ENCODE measurements around the gene FOXE1.
A peak's percentile ranks its signal among the peaks of the same experiment; 100 is the strongest.

FOXE1 gene

GRCh38 chr9:97848480-97849237 is 4.4 kb upstream of the FOXE1 start:
- peak in 1 of 3 experiments; percentile 35 for DNase-seq (ENCODE audit: low read depth in 3 of 3)

DNA sequence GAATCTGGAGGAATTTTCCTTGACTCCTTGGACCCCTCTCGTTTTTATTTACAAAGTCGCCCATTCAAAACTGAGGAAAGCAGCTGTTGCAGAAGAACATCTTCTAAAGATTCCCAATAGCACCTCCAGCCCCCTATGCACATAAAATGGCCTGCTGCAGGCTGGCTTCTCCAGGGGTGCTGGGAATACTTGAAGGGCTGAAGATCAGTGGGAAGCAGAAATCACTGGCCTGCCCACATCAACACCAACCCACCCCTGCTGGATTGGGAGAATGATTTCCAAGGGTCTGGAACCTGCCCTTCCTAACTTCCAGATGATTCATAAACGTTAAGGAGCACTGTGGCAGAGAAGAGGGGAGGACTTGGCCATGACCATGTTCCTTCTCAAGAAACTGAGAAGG is 3.0 kb upstream of the FOXE1 start:
- DNase-seq (ENCODE audit: low read depth in 3 of 3): no peak

GRCh38 chr9:97850746-97851445 is 2.1 kb upstream of the FOXE1 start:
- no peak for DNase-seq (ENCODE audit: low read depth in 3 of 3)

DNA sequence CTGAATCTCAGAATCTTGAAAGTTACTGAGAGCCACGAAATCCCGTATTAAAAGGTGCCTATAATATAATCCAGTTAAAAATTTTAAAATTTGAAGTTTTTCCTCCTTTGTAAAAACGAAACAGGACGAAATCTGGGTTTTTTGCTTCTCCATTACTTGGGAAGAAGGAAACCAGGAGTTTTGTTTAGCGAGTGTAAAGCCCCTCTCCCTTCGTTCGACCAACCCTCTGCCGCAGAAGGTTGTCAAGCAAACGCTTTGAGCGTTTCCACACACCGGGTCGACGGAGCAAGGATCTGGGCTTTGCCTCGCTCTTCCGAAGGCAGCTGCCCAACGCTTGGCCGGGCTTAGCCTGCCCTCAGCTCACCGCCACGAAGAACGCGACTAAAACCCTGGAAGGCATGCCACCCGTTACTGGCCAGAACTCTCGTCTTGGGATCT is 1.6 kb upstream of the FOXE1 start:
- no peak for DNase-seq (ENCODE audit: low read depth in 3 of 3)

GRCh38 chr9:97852001-97852398 is 1.0 kb upstream of the FOXE1 start:
- DNase-seq (ENCODE audit: low read depth in 3 of 3): no peak

- no peak for DNase-seq (ENCODE audit: low read depth in 3 of 3)
Measured at GRCh38 chr9:97852399-97853055, 499 bp upstream of the FOXE1 start.

- DNase-seq (ENCODE audit: low read depth in 3 of 3): peak; percentile 15 to 72 (median 31)
Measured at GRCh38 chr9:97853844-97854695, 1.0 kb downstream of the FOXE1 start.

- DNase-seq (ENCODE audit: low read depth in 3 of 3): no peak
Measured at GRCh38 chr9:97854696-97855485, 1.9 kb downstream of the FOXE1 start.

- DNase-seq (ENCODE audit: low read depth in 3 of 3): no peak
Measured at GRCh38 chr9:97855486-97855875, 2.5 kb downstream of the FOXE1 start.

GRCh38 chr9:97855899-97856298 is 2.9 kb downstream of the FOXE1 start:
- no peak for DNase-seq (ENCODE audit: low read depth in 3 of 3)

- DNase-seq (ENCODE audit: low read depth in 3 of 3): no peak
Measured at GRCh38 chr9:97856857-97857605, 4.0 kb downstream of the FOXE1 start.

- no peak for DNase-seq (ENCODE audit: low read depth in 3 of 3)
Measured at GRCh38 chr9:97857606-97858392, 4.8 kb downstream of the FOXE1 start.

DNA sequence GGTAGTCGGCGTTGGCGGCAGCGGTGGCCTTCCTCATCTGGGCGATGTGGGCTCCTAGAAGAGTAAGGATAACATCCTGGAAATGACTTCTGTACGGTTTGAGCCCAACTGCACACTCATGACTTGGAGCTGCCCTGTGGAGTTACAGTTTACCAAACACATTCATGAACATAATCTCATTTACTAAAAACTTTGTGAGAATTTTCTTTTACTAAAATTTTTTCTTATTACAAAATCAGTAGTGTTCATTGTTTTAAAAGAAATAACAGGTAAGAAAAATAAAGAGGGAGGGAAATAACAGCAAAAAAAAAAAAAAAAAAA is 5.3 kb downstream of the FOXE1 start:
- no peak for DNase-seq (ENCODE audit: low read depth in 3 of 3)

GRCh38 chr9:97858826-97859225 is 5.8 kb downstream of the FOXE1 start:
- no peak for DNase-seq (ENCODE audit: low read depth in 3 of 3)

DNA sequence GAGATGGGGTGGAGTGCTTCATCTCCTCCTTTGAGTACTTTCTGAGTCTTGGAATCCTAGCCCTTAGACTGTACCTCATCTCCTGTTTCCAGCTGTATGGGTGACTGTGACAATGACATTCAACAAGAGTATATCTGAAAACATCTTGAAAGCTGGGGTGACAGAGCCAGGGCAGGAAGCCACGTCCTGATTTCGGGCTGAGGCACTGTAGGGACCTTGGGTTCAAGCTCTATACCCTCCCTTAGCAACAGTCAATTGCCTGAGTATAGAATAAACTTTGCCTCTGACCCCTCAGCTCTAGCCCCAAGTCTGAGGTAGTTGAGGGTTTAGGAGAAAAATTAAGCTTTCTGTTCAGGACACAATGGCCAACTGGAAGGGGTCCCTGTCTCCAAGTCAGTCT is 6.3 kb downstream of the FOXE1 start:
- DNase-seq (ENCODE audit: low read depth in 3 of 3): no peak

DNA sequence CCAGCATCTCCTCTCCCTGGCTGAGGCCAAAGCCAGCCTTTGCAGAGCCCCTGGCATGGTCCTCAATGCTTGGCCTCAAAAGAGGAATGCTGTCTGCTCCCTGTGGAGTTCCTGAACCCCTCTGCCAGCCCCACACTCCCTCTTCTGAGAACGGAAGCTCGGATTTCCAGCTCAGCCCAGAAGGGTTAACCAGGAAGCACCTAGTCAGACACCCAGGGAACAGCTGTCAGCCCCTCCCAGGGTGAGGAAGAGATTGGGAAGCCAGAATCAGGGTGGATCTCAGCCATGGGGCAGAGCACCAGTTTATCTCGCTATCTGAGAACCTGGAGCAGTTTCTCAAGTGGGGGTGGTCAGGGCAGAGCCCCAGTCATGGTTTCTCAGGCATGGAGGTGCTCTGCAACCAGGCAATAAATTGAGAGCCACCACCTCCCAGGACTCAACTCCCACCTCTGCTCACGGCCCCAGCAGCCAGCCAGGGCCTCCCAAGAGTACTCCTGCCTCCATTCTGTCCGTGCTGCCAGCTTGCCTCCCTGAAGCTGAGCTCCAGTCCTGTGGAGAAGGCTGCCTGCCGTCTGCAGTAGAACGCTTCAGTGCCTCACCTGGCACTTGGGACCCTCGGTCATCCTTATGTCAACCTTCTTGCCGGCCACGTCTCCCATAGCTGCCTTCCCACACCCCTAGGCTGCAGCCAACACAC is 7.6 kb downstream of the FOXE1 start:
- DNase-seq (ENCODE audit: low read depth in 3 of 3): no peak

GRCh38 chr9:97861148-97861475 is 8.1 kb downstream of the FOXE1 start:
- DNase-seq (ENCODE audit: low read depth in 3 of 3): no peak

DNA sequence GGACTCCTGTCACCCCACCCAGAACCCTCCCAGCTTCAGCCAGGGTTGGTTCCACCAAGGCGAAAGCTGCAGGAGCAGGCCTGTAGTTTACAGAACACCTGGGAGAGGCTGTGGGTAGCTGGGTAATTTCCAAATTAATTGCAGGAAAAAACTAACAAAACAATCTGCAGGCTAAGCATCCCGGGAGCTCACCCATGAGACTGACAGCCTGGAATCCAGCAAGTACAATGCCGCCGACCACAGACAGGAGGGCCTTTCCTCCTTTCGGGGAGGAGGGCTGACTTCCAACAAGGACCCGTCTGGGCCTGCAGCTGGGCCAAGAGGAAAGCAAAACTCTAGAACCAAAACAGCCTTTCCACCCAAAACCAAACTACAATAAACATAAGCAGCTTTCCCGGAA is 10.3 kb downstream of the FOXE1 start:
- no peak for DNase-seq (ENCODE audit: low read depth in 3 of 3)

GRCh38 chr9:97864396-97864795 is 11.4 kb downstream of the FOXE1 start:
- no peak for DNase-seq (ENCODE audit: low read depth in 3 of 3)
